Activated CD4-positive, alpha-beta T cell treated with anti-CD3 and anti-CD28 coated beads, Interleukin-2, amount 50 U/mL, for 24 hours (primary cell): ENCODE measurements around the gene KCNT1.

ENCODE experiments used
- DNase-seq, 2 donors: peaks; one replicate each; pipeline ENCODE4 v3.0.0-alpha.2; 2020; ENCODE audit warnings: low read depth in 1 of 2, low spot score in 1 of 2

KCNT1 gene

DNA sequence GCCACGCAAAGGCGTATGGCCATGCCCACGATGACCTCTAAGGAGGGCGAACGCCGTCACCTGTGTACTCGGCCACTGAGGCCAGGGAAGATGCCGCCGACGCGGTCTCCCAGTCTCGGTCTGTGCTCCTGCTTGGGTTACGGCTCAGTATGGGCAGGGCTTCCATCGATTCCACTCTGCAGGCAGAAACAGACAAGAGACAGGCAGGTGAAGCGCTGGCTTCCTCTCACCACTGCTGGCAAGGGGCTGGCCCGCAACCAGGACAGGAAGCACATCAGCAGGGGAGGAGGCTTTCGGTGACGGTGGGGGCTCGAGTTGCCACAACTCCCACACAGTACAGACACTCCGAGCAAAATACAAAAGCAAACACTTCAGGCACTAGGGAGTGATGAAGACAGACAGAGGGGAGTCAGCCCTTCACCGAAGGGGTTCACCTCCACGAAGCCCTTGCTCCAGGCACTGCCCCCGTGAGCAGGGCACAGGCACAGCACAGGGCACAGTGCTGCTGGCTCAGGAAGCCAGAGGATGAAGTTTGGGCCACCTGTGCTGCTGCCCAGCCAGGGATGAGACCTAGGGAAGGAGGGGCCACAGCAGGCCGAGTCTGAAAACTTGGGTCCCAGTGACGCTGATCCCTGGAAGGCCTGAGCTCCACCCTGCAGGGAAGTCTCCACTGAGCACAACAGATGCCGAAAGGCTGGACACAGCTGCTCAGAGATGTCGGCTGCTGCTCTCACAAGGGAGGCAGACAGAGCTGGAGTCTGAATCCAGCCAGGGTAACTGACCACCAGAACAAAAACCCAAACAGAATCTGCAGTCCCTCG lies 114.1 kb downstream of the KCNT1 start:
- no peak for DNase-seq

DNA sequence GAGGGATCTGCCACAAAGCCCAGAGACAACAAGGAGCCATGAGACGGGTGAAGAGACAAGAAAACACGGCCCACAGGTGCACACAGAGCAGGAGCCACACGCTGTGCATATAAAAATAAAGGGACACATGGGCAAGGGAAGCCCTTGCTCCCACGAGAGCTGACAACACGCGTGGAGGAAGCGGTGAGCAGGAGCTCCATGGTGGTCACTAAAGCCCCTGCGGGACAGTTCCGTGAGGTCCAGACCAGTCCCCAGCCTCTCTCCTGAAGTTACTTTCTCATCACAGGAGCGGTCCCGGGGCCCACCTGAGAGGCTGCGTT lies 114.6 kb downstream of the KCNT1 start:
- no peak for DNase-seq

DNA sequence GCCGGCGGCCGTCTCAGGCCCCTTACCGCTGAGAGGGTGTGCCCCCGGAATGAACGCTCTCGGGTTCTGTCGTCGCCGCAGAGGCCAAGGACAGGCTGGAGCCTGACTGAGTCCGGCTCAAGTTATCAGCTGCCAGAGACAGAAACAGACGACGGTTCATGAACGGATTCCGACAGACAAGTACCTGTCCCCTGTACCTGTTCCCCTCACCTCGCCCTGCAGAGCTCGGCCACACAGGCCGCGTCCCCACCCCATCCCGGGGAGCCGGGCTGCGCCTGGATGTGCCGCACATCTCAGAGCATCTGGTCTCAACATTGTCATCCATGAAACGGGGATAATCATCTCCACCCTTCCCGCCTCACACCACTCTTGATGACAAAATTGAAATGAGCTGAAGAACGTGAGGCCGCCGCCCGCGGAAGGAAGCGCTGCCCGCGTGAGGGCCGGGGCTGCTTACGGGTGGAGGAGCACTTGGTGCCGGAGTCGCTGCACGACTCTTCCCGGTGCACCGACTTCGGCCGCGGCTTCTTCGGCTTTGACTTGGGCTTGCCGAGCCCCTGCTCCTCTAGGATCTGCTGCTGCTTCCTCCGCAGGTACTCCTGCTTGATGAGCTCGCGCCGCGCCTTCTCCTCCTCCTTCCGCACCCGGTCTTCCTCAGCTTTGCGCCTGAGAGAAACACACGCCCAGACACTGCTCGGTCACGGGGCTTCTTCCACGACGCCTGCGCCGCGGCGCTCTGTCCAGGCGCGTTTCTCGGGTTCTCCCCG lies 116.1 kb downstream of the KCNT1 start:
- DNase-seq: no peak

DNA sequence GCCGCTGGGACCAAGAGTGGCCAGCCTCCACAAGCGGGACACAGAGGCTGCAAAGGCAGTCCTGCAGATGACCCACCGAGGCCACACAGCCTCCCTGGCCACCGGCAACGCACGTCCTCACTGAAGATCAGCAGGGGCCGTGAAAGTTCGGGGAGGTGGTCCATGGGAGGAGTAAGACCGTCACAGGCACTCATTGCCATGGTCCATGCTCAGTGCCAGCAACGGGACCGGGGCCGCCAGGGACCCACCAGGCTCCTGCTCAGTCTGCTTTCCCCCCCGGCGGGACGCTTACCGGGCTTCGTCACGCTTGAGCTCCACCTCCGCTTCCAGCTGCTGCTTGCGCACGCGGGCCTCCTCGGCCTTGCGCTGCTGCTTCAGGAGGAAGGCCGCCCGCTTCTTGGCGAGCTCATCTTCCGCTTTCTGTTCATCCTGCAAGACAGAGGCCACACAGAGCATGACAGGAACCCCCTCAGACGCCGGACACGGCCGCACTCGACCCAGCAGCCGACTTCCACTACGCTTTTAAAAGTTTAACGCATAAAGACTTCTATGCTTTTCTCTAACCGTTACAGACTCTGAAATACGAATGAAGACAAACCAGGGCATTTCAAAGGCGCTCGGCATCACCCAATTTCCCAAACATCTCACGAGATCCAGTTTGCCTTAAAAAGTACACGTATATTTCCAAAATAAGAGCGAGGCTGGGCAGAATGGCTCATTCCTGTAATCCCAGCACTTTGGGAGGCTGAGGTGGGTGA lies 116.9 kb downstream of the KCNT1 start:
- DNase-seq: no peak

DNA sequence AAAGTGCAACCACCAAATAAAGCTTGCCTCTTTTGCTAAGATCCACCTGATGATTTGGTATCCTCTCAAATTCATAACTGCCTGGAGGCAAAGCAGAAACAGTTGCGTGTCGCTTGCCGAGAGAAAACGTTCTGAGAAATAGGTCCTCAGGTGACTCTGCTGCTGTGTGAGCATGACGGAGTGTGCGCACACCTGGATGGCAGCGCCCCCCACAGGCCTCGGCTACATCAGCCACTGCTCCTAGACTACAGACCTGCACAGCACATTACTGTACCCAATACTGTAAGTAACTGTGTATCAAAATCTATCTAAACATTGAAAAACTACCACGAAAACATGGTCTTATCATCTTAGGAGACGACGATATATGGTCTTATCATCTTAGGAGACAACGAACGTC lies 117.9 kb downstream of the KCNT1 start:
- no peak for DNase-seq

DNA sequence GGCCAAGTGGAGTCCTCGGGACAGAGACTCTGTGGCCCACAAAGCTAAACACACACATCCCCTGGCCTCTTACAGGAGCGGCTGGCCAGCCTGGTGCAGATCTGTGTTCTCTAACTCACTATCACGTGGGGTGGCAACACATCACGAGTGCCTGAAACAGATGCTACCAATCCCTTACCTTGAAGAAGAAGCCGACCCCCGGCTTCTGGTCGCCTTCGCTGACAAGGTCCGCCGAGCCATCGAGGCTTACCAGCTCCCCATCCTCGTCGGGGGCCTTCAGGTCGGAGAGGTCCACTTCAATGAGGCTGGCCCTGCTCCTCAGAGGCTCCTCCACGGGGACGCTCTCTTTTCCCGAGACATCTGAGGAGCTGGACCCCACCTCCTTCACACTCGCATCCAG lies 118.7 kb downstream of the KCNT1 start:
- DNase-seq: no peak

DNA sequence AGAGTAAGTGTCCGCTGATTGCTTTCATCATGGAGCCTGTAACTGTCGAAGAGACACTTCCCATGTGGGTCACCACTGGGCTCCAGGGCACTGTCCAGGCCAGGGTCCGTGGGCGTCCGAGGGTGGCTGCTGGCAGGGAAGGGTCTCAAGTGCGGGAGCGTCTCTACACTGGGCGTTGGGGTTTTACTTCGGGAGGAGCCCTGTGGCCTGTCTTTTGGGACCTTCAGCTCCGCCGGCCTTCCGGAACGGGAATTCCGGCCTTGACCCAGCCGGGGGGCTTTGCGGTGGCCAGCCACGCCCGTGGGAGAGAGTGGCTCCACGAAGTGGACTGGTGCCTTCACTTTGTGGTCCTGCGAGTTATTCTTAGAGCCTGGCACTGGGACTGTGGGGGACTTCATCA lies 119.1 kb downstream of the KCNT1 start:
- no peak for DNase-seq

DNA sequence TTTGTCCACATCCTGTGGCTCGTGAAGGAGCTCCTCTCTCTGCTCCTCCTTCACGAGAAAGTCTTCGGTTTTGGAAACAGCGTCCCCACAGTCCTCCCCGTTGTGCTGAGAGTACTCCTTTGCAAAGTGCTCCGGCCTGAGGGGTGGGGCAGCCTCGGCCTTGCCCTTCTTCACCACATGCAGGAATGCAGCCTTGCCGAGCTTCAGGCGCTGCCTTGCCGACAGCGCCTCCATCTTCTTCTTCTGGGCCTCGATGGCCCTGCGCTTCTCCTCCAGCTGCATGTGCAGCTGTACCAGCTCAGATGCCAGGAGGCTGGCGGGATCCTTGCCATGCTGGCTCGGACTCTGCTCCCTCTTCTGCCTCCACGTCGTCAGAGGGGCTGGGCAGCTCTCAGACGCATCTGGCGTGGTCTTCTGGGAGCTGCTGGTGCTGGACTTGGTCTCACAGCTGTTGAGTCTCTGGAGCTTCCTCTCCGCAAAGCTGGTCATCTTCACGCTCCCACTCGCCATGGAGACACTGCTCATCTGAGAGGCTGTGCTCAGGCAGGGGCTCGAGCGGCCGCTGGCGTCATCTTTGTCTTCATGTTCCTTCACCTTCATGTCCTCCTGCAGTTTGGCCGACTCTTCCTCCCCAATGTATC lies 119.9 kb downstream of the KCNT1 start:
- DNase-seq: no peak

DNA sequence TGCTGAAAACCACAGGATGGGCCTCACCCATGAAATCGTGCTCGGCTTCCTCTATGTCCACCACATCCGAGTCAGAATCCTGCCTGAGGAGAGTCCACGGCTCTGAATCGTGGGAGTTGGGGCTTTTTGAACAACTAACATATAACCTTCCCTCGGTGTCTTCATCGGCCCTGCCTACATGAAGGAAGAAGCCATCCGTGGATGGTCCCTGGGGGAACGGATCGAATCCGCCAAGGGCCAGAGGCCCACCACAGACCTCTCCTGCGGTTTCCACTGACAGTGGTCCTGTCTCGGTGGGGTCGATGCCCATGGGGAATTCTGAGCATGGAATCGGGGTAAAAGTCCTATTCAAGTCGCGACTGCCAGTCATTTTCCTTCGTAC lies 120.4 kb downstream of the KCNT1 start:
- no peak for DNase-seq

DNA sequence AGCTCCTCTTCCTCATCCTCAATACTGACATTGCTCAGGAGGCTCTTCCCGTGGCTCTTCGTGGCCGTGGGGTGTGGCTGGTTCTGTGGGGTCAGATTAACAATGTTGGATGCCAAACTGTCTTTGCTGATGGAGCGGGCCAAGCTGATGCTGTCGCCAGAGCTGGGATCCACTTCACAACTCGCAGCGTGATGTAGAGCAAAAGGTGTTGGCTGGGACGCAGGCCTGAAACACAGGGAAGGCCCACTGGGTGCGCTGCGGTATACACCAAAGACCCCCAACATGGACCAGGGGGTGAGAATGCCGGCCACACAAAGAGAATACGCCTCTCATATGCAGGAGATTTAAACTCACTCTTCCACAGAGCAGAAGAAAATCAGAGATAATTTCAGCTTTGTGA lies 121.1 kb downstream of the KCNT1 start:
- DNase-seq: no peak

DNA sequence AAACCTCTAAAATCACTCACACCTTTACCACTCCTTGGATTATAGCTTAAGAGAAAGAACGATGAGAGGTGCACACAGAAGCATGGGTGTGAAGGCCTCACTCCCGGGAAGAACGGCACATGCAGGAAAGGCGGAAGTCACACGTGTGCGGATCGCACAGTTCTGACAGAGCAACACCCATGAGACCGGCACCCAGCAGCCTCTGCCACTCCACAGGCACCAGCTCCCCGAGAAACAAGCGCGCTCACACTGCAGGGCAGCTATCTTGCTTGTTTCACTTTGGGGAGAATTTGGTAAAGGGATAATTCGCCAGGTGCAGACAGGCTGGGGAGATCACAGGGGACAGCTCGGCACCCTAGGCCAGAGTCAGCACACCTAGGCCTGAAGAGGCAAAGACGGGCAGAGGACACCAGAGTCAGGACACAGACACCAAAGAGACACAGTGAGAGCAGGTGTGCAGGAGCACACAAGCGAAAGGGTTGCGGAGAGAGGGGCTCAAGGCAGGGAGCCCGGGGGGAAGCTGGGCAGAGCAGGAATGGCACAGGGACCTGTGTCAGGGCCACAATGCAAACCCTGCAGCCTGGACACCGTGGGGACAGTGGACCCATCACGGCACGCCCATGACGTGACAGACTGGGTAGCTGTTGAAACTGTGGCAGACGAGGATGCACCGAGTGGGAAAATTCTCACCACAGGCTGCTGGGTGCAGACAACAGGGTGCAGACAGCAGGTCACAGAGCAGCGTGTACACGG lies 123.6 kb downstream of the KCNT1 start:
- DNase-seq: no peak

DNA sequence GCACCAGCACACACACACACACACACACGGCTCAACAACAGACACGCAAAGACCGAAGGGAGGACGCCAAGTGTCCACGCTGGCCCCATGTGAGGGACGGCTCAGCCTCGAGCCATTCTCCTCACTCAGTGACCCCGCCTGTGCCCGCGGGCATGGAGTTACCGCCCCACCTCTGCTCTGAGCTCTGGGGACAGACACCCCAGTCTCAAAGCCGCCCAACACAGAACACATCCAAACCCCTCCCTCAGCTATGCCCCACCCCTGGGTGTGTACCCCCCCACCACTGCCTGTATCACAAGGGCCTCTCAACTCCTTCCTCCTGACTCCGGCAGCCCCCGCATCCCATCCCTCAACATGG lies 124.2 kb downstream of the KCNT1 start:
- no peak for DNase-seq

DNA sequence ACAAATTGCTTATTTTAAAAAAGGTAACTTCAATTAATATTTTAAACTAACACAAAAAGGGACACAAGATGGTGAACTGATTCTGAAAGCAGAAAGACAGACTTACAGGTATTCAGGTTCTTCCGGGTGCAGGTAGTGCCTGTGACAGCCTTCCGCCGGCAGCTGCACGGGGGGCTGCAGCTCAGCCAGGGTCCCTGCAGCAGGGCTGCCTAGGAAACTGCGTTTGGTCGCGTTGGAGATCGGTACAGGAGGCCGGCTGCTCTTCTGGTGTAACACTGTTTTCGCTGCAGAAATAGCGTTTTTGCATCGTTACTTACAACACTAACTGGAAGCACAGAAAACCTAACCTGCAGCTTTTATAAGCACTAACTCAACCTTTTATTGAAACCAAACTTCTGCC lies 125.3 kb downstream of the KCNT1 start:
- no peak for DNase-seq

DNA sequence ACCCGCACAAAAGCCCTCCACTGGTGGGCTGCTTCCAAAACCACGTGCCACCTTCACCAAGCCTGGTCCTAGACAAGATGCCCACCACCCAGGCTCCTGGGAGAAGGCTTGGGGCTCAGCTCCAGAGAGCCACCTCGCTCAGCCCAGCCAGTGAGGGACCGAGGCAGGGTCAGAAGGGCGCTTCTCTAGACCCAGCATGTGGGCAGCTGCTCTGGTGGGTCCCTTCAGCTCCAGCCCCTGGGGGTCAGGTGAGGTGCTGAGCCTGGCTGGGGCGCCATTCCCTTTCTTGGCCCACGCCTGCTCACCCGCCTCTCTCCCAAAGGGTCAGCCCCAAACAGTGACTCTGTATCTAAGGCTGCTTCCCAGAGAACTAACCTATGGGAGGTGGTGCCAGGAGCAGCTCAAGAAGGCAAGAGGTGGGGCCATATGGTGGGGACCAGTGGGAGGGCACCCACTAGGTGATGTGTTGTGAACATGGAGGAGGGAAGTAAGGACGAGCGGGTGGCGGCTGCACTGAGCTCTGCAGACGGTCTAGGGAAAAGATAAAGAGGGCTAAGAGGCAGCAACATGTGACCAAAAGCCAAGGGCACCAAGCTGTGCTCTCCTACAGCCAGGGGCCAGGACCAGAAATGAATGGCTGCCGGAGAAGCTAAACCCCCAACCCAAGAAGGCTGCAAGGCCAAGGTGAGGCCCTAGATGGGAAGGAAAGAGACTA lies 126.0 kb downstream of the KCNT1 start:
- no peak for DNase-seq

DNA sequence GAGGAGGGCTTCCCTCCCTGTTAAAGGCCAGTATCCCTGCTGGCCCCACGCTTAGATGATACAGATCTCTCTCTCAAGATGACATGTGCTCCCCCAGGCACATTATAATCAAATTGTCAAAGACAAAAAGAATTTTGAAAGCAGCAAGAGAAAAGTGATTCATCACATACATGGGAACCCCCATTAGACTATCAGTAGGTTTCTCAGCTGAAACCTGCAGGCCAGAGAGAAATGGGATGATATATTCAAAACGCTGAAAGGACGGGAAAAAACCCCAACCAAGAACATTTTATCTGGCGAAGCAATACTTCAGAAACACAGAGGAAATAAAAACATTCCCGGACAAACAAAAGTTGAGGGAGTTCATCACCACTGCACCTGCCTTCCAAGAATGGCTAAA lies 126.7 kb downstream of the KCNT1 start:
- no peak for DNase-seq

DNA sequence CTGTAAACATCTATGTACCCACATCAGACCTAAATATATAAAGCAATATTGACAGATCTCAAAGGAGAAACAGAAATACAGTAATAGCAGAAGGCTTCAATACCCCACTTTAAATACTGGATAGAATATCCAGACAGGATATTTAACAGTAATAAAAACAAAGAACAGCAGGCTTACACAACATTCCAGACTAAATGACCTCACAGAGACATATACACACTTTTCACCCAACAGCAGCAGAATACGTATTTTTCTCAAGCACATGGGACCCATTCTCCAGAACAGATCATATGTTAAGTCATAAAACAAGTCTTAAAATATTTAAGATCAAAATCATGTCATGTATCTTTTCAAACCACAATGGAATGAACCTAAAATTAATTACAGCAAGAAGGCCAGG lies 128.5 kb downstream of the KCNT1 start:
- no peak for DNase-seq

DNA sequence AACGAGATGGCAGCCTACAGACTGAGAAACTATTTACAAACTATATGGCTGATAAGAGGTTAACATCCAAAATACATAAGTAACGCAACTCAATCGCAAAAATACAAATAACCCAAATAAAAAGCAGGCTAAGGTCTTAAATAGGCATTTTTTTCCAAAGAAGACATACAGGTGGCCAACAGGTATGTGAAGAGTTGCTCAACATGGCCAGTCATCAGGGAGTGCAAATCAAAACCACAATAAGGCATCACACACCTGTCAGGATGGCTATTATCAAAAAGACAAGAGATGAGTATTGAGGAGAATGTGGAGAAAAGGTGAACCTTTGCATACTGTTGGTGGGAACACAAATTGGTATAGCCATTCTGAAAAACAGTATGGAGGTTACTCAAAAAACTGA lies 131.9 kb downstream of the KCNT1 start:
- DNase-seq: no peak

DNA sequence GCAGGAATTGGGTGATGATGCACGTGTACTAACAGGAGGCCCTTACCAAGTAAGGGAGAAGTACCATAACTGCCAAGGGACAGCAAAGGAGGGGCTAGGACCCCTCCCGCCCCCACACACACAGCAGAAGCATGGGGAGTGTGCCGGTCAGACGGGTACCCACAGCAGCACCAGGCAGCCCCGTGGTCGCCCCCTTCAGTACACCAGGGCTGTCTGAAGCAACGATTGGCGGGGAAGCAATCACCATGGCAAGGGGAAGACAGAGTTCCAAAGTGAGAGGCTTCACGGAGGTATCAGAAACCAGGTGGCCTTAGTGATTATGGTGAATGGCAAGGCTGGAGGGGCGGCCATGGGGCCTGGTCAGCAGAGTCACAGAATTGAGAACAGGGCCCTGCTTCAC lies 133.1 kb downstream of the KCNT1 start:
- no peak for DNase-seq

DNA sequence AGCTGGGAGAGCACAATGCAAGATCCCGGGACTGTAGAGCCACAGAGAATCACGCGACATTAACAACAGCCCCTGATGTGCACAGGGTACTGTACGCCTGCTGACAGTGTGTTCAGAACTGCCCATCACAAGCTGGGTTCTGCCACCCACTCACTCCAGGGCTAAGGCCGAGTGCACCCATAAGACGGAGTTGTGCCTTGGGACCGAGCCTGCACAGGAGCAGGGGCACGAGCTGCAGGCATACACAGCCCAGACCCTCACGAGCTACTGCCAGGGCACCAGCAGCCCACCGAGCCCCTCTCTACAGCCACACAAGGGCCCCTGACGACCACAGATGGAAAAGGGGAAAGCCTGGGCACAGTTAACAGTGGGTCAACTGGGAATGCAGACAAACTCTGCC lies 137.5 kb downstream of the KCNT1 start:
- DNase-seq: no peak

DNA sequence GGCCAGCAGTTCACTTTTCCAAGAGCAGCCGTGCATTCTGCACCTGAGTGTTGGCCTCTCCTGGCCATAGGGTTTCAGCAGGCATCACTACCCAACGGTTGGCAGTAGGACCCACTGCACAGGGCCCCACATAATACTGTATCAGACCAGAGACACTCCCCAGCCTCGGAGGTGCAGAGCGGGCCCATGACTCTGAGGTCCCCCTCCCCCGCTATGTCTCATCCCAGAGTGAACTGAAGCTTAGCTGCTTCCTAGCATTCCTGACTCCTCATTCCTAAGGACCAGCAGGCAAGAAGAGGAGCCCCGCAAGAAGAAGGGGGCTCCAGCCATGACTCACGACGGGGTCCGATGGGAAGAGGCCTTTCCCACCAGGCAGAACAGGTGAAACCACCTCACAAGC lies 138.1 kb downstream of the KCNT1 start:
- no peak for DNase-seq
